Neural cell (in vitro differentiated cells): ENCODE data around the gene LSM4. TPM values are rescaled to one million over a fixed set of nuclear protein-coding genes. Genes with fewer than 3 reads are reported as not detected.

ENCODE experiments used
- H2AFZ ChIP-seq: fragments of 200-600, 300-800 bp; sonication (generic), shearing (Covaris generic); 2 replicates; pipeline ENCODE4 v1.6.0; 2014; ENCODE audit warnings: low read depth, mild to moderate bottlenecking, antibody characterized with exemption, low read length, moderate library complexity
- H3F3A ChIP-seq: fragments of 200-600 bp; shearing (Covaris generic); 2 replicates; pipeline ENCODE4 v1.6.1; 2016; ENCODE audit warnings: mild to moderate bottlenecking, moderate library complexity, mixed read lengths, antibody characterized with exemption, low read length; ENCODE audit not compliant: insufficient read depth, poor library complexity, severe bottlenecking
- H3K27ac ChIP-seq: fragments of 200-600, 300-800 bp; sonication (generic), shearing (Covaris generic); 2 replicates; pipeline ENCODE4 v1.5.1; 2014; ENCODE audit warnings: mild to moderate bottlenecking, low read length, moderate library complexity
- H3K27me3 ChIP-seq: fragments of 300-800, 200-600 bp; sonication (generic), shearing (Covaris generic); 2 replicates; pipeline ENCODE4 v1.6.0; 2014; ENCODE audit warnings: mild to moderate bottlenecking, low read depth, low read length, moderate library complexity; ENCODE audit not compliant: insufficient read depth
- H3K36me3 ChIP-seq: fragments of 300-800, 200-600 bp; sonication (generic), shearing (Covaris generic); 2 replicates; pipeline ENCODE4 v1.5.1; 2014; ENCODE audit warnings: mild to moderate bottlenecking, antibody characterized with exemption, low read length, moderate library complexity; ENCODE audit not compliant: insufficient read depth
- H3K4me2 ChIP-seq: fragments of 300-800, 200-600 bp; sonication (generic), shearing (Covaris generic); 2 replicates; pipeline ENCODE4 v1.6.0; 2014; ENCODE audit warnings: mild to moderate bottlenecking, low read length
- H3K4me3 ChIP-seq: fragments of 300-800, 200-600 bp; sonication (generic), shearing (Covaris generic); 2 replicates; pipeline ENCODE4 v1.5.1; 2014; ENCODE audit warnings: mild to moderate bottlenecking, low read length, moderate library complexity
- H3K79me2 ChIP-seq: fragments of 200-600 bp; shearing (Covaris generic); replicated peaks from 2 replicates; pipeline ENCODE4 v1.6.0; 2014; ENCODE audit warnings: mild to moderate bottlenecking, low read length, moderate library complexity; ENCODE audit not compliant: insufficient read depth
- H3K9ac ChIP-seq: fragments of 300-800, 200-600 bp; sonication (generic), shearing (Covaris generic); 2 replicates; pipeline ENCODE4 v1.6.1; 2016; ENCODE audit warnings: mild to moderate bottlenecking, low read length, mixed read lengths
- H3K9me2 ChIP-seq: fragments of 200-600 bp; shearing (Covaris generic); 2 replicates; pipeline ENCODE4 v1.6.1; 2016; ENCODE audit warnings: mild to moderate bottlenecking, low read length, mixed read lengths; ENCODE audit not compliant: insufficient read depth
- H3K9me3 ChIP-seq: fragments of 200-600, 300-800 bp; sonication (generic), shearing (Covaris generic); 2 replicates; pipeline ENCODE4 v1.6.1; 2016; ENCODE audit warnings: mild to moderate bottlenecking, mixed run types, low read length, moderate library complexity, mixed read lengths
- H4K20me1 ChIP-seq: fragments of 200-600 bp; shearing (Covaris generic); 2 replicates; pipeline ENCODE4 v1.6.1; 2016; ENCODE audit warnings: mild to moderate bottlenecking, mixed run types; ENCODE audit not compliant: insufficient read depth
- CTCF ChIP-seq: fragments of 450-650 bp; IDR thresholded peaks from 2 replicates; pipeline ENCODE4 v1.5.1; 2014; ENCODE audit warnings: antibody characterized with exemption, mild to moderate bottlenecking, moderate library complexity; ENCODE audit not compliant: poor library complexity, severe bottlenecking
- EP300 ChIP-seq: fragments of 450-650 bp; conservative IDR thresholded peaks from 2 replicates; pipeline ENCODE4 v1.6.1; 2014; ENCODE audit warnings: antibody characterized with exemption, mild to moderate bottlenecking, moderate library complexity; ENCODE audit not compliant: poor library complexity, severe bottlenecking
- EZH2 ChIP-seq: fragments of 200-600, 300-800 bp; shearing (Covaris generic), sonication (generic); IDR thresholded peaks from 2 replicates; pipeline ENCODE4 v1.6.1; 2014; ENCODE audit warnings: antibody characterized with exemption, low read length, borderline replicate concordance, mild to moderate bottlenecking; ENCODE audit not compliant: insufficient read depth, poor library complexity, severe bottlenecking
- MXI1 ChIP-seq: fragments of 450-650 bp; conservative IDR thresholded peaks from 2 replicates; pipeline ENCODE4 v1.6.1; 2014; ENCODE audit warnings: antibody characterized with exemption, mild to moderate bottlenecking; ENCODE audit not compliant: poor library complexity, severe bottlenecking
- POLR2AphosphoS5 ChIP-seq: IDR thresholded peaks from 2 replicates; pipeline ENCODE4 v1.6.1; 2012
- RAD21 ChIP-seq: fragments of 450-650 bp; conservative IDR thresholded peaks from 2 replicates; pipeline ENCODE4 v1.6.1; 2014; ENCODE audit warnings: antibody characterized with exemption, mild to moderate bottlenecking, moderate library complexity
- REST ChIP-seq: IDR thresholded peaks from 2 replicates; pipeline ENCODE4 v1.6.1; 2012; ENCODE audit warnings: borderline replicate concordance
- SMC3 ChIP-seq: fragments of 450-650 bp; conservative IDR thresholded peaks from 2 replicates; pipeline ENCODE4 v1.6.1; 2014; ENCODE audit warnings: antibody characterized with exemption, mild to moderate bottlenecking, moderate library complexity; ENCODE audit not compliant: poor library complexity
- TAF1 ChIP-seq: IDR thresholded peaks from 2 replicates; pipeline ENCODE4 v1.6.1; 2012; ENCODE audit warnings: low read depth
- polyA plus RNA-seq: library from polyadenylated mRNA; depleted of rRNA; stranded (reverse); fragments of >200 nt; gene quantifications from 2 replicates; pipeline ENCODE4 v1.2.3, GENCODE V29; 2014

The LSM4 gene
- polyA plus RNA-seq, 1 donor from 2014 or later, result 382 TPM

GRCh38 chr19:18297308-18297707 is 25.6 kb downstream of the LSM4 start:
- Histone ChIP-seq H3K9ac (no peak overlapping the region), H3F3A (no peaks in the 10 kb centered on the region), H3K27me3 (no peaks in the 10 kb centered on the region), H3K4me2 (no peak overlapping the region), H3K4me3 (no peak overlapping the region), H2AFZ (no peak overlapping the region), H3K9me2 (no peaks in the 10 kb centered on the region), H3K27ac (no peak overlapping the region), H4K20me1 (no peaks in the 10 kb centered on the region), H3K9me3 (no peaks in the 10 kb centered on the region), H3K36me3 (no peaks in the 10 kb centered on the region), H3K79me2 (no peaks in the 10 kb centered on the region)
- no peak for TF ChIP-seq POLR2AphosphoS5
- no peak for TF ChIP-seq RAD21
- no peak for TF ChIP-seq MXI1

GRCh38 chr19:18295034-18295451 is 27.8 kb downstream of the LSM4 start:
- H3K27ac ChIP-seq, result peak overlapping the region; percentile 4

More at GRCh38 chr19:18295034-18295451, 27.8 kb downstream of the LSM4 start:
- H3K36me3 ChIP-seq, result no peaks in the 10 kb centered on the region
- no peaks in the 10 kb centered on the region for H3K27me3 ChIP-seq
- H4K20me1 ChIP-seq, result no peaks in the 10 kb centered on the region
- H3K9me2 ChIP-seq, result no peaks in the 10 kb centered on the region
- H3K9ac ChIP-seq, result peak overlapping the region; percentile 47
- H2AFZ ChIP-seq, result no peak overlapping the region
- no peaks in the 10 kb centered on the region for H3K79me2 ChIP-seq
- peak overlapping the region; percentile 27 for H3K4me3 ChIP-seq
- H3F3A ChIP-seq, result no peaks in the 10 kb centered on the region
- no peaks in the 10 kb centered on the region for H3K9me3 ChIP-seq
- no peak for TF ChIP-seq TAF1
- TF ChIP-seq REST, result no peak
- TF ChIP-seq POLR2AphosphoS5, result no peak
- no peak for TF ChIP-seq CTCF
- TF ChIP-seq MXI1, result no peak
- TF ChIP-seq EZH2, result no peak
- TF ChIP-seq SMC3, result no peak
- no peak for TF ChIP-seq EP300
- no peak for TF ChIP-seq RAD21
- H3K4me2 ChIP-seq, result no peak overlapping the region
